Measurements from ENCODE around the gene CLC.
"Not testable (repeated sequence)": the region's sequence is repeated elsewhere in the genome, so short reads cannot be mapped to it uniquely, and the experiment has no call there.

CLC gene

DNA sequence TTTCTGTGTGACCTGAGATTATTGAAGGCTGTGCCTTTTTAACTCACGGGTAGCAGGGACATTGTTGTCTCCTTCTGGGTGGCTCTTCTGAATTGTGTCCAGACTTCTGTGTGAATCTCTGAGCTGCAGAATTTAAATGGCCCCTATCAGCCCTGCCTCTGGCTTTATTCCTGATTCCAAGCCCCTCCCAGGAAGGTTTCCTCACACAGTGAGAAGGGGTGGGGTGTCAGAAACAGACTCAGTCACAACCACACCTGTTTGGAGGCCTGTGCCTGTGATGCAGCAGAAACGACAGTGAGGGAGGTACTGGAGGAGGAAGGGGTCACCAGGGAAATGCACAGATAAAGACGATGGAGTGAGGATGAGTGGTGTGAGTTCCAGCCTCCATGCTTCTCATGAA lies at the start of gene CLC:
CLC (minus strand) TSS at position 139 of the 400 bp plus-strand sequence; CDS start at position 62, 77 bp downstream.
- Mint-ChIP-seq H3K27me3 (peaks cover 18% of the 10 kb centered on the region), H3K4me3 (no peak within 1 kb of the TSS), H3K27ac (no peak within 1 kb of the TSS), H3K36me3 (ENCODE audit: low read depth) (no peaks in the 10 kb centered on the region), H3K9me3 (no peaks in the 10 kb centered on the region), H3K4me1 (ENCODE audit: low read depth) (no peaks in the 10 kb centered on the region)
- intact Hi-C loops (cut with micrococcal nuclease) = no loop called here

- Mint-ChIP-seq H3K27ac (no peak overlapping the region), H3K9me3 (no peaks in the 10 kb centered on the region), H3K4me1 (ENCODE audit: low read depth) (no peaks in the 10 kb centered on the region), H3K27me3 (peaks cover 23% of the 10 kb centered on the region), H3K36me3 (ENCODE audit: low read depth) (no peaks in the 10 kb centered on the region), H3K4me3 (no peak overlapping the region)
- intact Hi-C loops (cut with micrococcal nuclease) = no loop called here
Observed at GRCh38 chr19:39780894-39781293, 43.1 kb upstream of the CLC start.

- H3K9me3 Mint-ChIP-seq = no peaks in the 10 kb centered on the region
- no peaks in the 10 kb centered on the region for H3K36me3 Mint-ChIP-seq (ENCODE audit: low read depth)
- intact Hi-C loops (cut with micrococcal nuclease) = no loop called here
- H3K4me3 Mint-ChIP-seq = no peak within 1 kb of the TSS
- no peak within 1 kb of the TSS for H3K27ac Mint-ChIP-seq
- peaks cover 15% of the 10 kb centered on the region for H3K27me3 Mint-ChIP-seq
- H3K4me1 Mint-ChIP-seq (ENCODE audit: low read depth) = no peaks in the 10 kb centered on the region
Observed at GRCh38 chr19:39778763-39779162, 40.9 kb upstream of the CLC start, which contains the start of gene LEUTX. TSS of gene LEUTX (plus strand) at chr19:39778854. CDS start at chr19:39778921, 67 bp downstream.

GRCh38 chr19:39768786-39769185 lies 31.0 kb upstream of the CLC start:
- H3K36me3 Mint-ChIP-seq (ENCODE audit: low read depth) = no peaks in the 10 kb centered on the region

DNA sequence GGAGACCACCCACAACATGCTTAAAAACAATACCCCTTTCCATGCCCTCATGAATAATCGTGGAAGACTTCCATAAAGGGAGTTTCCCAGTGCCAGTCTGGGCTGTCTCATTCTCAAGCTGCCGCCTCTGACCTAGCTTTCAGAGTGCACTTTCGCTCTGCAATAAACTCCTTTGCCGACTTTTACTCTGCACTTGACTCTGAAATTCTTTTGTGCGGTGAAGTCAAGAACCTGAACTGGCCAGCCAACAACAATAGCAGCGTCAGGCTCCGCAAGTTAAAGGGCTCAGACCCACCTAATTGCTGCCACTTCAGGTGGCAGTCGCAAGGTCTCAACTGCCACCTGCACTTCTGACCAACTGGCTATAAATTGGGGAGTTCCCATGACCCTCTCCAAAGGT lies 30.5 kb upstream of the CLC start:
- no peaks in the 10 kb centered on the region for H3K36me3 Mint-ChIP-seq (ENCODE audit: low read depth)
- intact Hi-C loops (cut with micrococcal nuclease) = loop anchor here (10.0 kb wide), 1 partner anchor 214 kb away; no protein-coding TSS in a partner anchor
- H3K4me1 Mint-ChIP-seq (ENCODE audit: low read depth) = no peaks in the 10 kb centered on the region
- H3K27me3 Mint-ChIP-seq = peaks cover 27% of the 10 kb centered on the region
- no peak overlapping the region for H3K27ac Mint-ChIP-seq
- H3K9me3 Mint-ChIP-seq = no peaks in the 10 kb centered on the region
- no peak overlapping the region for H3K4me3 Mint-ChIP-seq

More at GRCh38 chr19:39768786-39769185, 31.0 kb upstream of the CLC start:
- no peaks in the 10 kb centered on the region for H3K4me1 Mint-ChIP-seq (ENCODE audit: low read depth)
- intact Hi-C loops (cut with micrococcal nuclease) = loop anchor here (10.0 kb wide), 1 partner anchor 214 kb away; no protein-coding TSS in a partner anchor
- H3K27ac Mint-ChIP-seq = no peak overlapping the region
- no peaks in the 10 kb centered on the region for H3K9me3 Mint-ChIP-seq
- no peak overlapping the region for H3K4me3 Mint-ChIP-seq
- peaks cover 26% of the 10 kb centered on the region for H3K27me3 Mint-ChIP-seq

DNA sequence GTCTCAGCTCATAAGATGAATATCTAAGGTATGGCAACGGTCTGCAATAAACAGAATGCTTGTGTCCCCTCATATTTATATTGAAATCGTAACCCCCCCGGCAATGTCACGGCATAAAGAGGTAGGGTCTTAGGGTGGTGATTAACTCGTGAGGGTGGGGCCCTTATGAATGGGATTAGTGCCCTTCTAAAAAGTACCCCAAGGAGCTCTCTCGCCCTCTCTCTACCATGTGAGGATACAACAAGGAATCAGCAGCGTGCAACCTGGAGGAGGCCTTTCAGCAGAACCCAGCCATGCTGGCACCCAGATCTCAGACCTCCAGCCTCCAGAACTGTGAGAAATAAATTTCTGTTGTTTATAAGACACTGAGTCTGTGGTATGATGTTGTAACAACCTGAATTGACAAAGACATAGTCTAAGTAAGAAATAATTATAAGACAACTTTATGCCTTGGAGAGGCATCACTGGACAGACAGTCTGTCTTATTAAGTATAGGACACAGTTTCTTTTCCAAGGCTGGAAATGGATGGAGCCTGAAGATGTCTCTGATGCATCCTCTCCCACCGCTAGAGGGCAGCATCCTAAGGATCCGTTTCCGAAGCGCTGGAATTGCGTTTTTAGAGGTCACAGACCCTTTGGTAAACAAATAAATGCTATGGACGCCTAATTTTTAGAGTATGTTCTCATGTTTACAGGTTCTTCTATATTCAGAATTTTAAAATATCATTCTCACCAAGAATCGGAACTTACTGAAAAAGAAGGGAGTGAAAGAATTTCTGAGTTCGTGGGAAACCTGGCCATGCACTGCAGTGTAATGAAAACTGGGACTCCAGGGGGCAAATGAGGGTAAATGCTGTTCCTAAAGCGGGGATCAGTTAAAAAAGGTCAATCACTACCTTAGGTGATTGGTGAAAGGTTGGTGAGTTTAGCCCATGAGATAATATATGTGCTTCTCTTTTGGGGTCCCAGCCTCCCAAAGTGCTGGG lies 27.6 kb upstream of the CLC start:
- intact Hi-C loops (cut with micrococcal nuclease) = loop anchor here (10.0 kb wide), 1 partner anchor 211 kb away; no protein-coding TSS in a partner anchor
- Mint-ChIP-seq H3K27me3 (peaks cover 30% of the 10 kb centered on the region), H3K4me1 (ENCODE audit: low read depth) (no peaks in the 10 kb centered on the region), H3K9me3 (no peaks in the 10 kb centered on the region), H3K27ac (no peak overlapping the region), H3K36me3 (ENCODE audit: low read depth) (no peaks in the 10 kb centered on the region), H3K4me3 (no peak overlapping the region)

DNA sequence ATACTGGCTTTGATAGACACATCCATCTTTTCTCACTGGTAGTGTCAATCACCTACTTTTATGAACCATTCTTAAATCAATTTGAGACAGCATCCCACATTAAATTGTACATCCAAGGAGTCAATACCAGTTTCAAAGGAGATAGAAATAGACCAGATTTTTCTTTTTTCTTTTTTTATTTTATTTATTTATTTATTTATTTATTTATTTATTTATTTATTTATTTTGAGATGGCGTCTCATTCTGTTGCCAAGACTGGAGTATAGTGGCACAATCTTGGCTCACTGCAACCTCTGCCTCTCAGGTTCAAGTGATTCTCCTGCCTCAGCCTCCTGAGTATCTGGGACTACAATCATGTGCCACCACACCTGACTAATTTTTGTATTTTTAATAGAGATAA lies 24.0 kb upstream of the CLC start:
- intact Hi-C loops (cut with micrococcal nuclease) = loop anchor here (10.0 kb wide), 1 partner anchor 207 kb away; no protein-coding TSS in a partner anchor
- not testable (repeated sequence) for H3K4me1 Mint-ChIP-seq (ENCODE audit: low read depth); H3K27ac Mint-ChIP-seq; H3K36me3 Mint-ChIP-seq (ENCODE audit: low read depth); H3K9me3 Mint-ChIP-seq; H3K4me3 Mint-ChIP-seq
- H3K27me3 Mint-ChIP-seq = peaks cover 20% of the 10 kb centered on the region

GRCh38 chr19:39759457-39760184 lies 21.8 kb upstream of the CLC start:
- Mint-ChIP-seq H3K9me3 (no peaks in the 10 kb centered on the region), H3K27ac (no peak overlapping the region), H3K36me3 (ENCODE audit: low read depth) (no peaks in the 10 kb centered on the region), H3K4me3 (no peak overlapping the region), H3K27me3 (peaks cover 23% of the 10 kb centered on the region), H3K4me1 (ENCODE audit: low read depth) (no peaks in the 10 kb centered on the region)
- intact Hi-C loops (cut with micrococcal nuclease) = loop anchor here (10.0 kb wide), 1 partner anchor 205 kb away; no protein-coding TSS in a partner anchor

DNA sequence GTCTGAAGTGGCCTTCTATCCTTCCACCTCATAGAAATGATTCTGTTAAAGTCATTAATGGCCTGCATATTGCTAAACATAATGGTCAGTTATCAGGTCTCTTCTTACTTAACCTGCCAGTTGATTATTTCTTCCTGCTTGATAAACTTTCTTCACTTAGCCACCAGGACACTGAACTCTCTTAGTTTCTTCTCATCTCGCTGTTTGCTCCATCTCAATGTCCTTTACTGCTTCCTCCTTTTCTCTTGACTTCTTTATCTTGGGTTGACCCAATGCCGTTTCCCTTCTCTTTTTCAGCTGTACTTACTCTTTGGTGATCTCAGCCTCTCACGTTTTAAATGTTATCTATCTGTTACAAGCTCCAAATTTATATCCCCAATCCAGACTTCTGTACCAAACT lies 17.1 kb upstream of the CLC start:
- no peaks in the 10 kb centered on the region for H3K36me3 Mint-ChIP-seq (ENCODE audit: low read depth)
- H3K4me1 Mint-ChIP-seq (ENCODE audit: low read depth) = no peaks in the 10 kb centered on the region
- H3K4me3 Mint-ChIP-seq = no peak overlapping the region
- H3K27me3 Mint-ChIP-seq = peaks cover 28% of the 10 kb centered on the region
- H3K27ac Mint-ChIP-seq = no peak overlapping the region
- intact Hi-C loops (cut with micrococcal nuclease) = no loop called here
- H3K9me3 Mint-ChIP-seq = no peaks in the 10 kb centered on the region

DNA sequence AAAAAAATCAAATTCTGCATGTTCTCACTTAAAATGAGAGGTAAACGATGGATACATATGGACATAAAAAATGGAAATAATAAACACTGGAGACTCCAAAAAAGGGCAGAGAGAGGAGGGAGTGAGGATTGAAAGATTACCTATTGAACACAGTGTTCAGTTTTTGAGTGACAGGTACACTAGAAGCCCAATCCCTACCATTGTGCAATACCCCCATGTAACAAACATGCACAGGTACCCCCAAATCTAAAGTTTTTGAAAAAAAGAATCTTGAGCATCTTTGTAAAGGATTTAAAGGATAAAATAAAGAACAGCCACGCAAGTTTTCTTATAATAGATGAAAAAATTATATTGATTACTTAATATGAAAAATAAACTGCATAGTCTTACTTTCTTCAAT lies 16.7 kb upstream of the CLC start:
- no peak overlapping the region for H3K4me3 Mint-ChIP-seq
- intact Hi-C loops (cut with micrococcal nuclease) = no loop called here

GRCh38 chr19:39752795-39753194 lies 15.0 kb upstream of the CLC start:
- Mint-ChIP-seq H3K36me3 (ENCODE audit: low read depth) (no peaks in the 10 kb centered on the region), H3K4me3 (no peak overlapping the region), H3K4me1 (ENCODE audit: low read depth) (no peaks in the 10 kb centered on the region), H3K27ac (no peak overlapping the region), H3K27me3 (peaks cover 28% of the 10 kb centered on the region), H3K9me3 (no peaks in the 10 kb centered on the region)
- intact Hi-C loops (cut with micrococcal nuclease) = no loop called here

More for the DNA sequence above, 16.7 kb upstream of the CLC start:
- H3K27ac Mint-ChIP-seq = no peak overlapping the region
- peaks cover 28% of the 10 kb centered on the region for H3K27me3 Mint-ChIP-seq
- H3K36me3 Mint-ChIP-seq (ENCODE audit: low read depth) = no peaks in the 10 kb centered on the region
- H3K4me1 Mint-ChIP-seq (ENCODE audit: low read depth) = no peaks in the 10 kb centered on the region
- no peaks in the 10 kb centered on the region for H3K9me3 Mint-ChIP-seq

- no peaks in the 10 kb centered on the region for H3K36me3 Mint-ChIP-seq (ENCODE audit: low read depth)
- no peak overlapping the region for H3K4me3 Mint-ChIP-seq
- peaks cover 28% of the 10 kb centered on the region for H3K27me3 Mint-ChIP-seq
- H3K4me1 Mint-ChIP-seq (ENCODE audit: low read depth) = no peaks in the 10 kb centered on the region
- H3K9me3 Mint-ChIP-seq = no peaks in the 10 kb centered on the region
- intact Hi-C loops (cut with micrococcal nuclease) = no loop called here
- no peak overlapping the region for H3K27ac Mint-ChIP-seq
Observed at GRCh38 chr19:39752390-39752789, 14.6 kb upstream of the CLC start.

DNA sequence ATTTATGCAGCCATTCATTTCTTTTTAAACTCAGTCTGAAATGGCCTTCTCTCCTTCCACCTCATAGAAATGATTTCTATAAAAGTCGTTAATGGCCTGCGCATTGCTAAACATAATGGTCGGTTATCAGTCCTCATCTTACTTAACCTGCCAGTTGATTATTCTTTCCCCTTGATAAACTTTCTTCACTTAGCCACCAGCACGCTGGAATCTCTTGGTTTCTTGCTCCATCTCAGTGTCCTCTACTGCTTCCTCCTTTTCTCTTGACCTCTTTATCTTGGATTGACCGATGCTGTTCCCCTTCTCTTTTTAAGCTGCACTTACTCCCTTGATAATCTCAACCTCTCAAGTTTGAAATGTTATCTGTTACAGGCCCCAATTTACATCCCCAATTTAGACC lies 12.2 kb upstream of the CLC start:
- H3K36me3 Mint-ChIP-seq (ENCODE audit: low read depth) = no peaks in the 10 kb centered on the region
- H3K27me3 Mint-ChIP-seq = peaks cover 28% of the 10 kb centered on the region
- no peak overlapping the region for H3K27ac Mint-ChIP-seq
- no peak overlapping the region for H3K4me3 Mint-ChIP-seq
- H3K4me1 Mint-ChIP-seq (ENCODE audit: low read depth) = peaks cover 11% of the 10 kb centered on the region
- intact Hi-C loops (cut with micrococcal nuclease) = no loop called here
- H3K9me3 Mint-ChIP-seq = no peaks in the 10 kb centered on the region
